HG03469 (cell line): ENCODE measurements around the gene CASKIN2.

Experiments used
- ATAC-seq: cut with Tn5 transposase; IDR thresholded peaks from one replicate; pipeline ENCODE4 v1.9.1; 2021; ENCODE audit warnings: mild to moderate bottlenecking, moderate library complexity, moderate number of reproducible peaks; ENCODE audit not compliant: unreplicated experiment

The CASKIN2 gene

DNA sequence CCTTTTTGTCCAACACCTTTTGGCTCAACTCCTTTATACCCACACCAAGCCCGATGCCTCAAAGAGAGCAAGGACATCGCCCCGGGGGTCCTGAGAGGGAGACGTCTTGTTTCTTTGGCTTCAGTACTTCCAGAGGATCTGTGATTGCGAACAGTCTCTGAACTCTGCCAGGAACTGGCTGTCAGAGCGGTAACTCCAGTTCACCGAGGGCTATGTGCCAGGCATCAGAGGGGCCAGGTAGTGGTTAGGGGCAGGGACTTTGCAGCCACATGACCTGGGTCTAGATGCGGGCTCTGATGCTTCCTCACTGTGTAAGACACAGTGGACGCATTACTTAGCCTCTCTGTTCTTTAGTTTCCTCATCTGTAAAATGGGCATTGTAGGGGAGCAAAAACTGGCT, 31.8 kb upstream of the CASKIN2 start:
- ATAC-seq = no peak

DNA sequence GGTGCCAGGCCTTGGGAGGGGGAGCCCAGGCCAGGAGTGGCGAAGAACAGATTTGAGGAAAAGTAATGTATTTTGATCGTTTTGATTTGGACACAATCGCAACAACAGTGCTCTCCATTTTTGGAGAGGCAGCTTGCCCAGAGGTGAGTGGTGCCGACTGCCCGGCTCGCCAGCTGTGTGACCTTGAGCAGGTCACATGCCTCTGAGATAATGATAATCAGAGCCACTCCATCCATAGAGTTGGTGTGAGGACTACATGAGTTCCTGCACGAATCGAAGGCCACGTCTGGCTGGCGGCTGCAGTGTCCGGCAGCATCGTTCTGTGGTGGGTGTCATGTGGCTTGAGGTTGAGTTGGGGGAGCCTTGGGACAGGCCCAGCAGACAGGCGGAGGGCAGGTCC, 30.8 kb upstream of the CASKIN2 start:
- no peak for ATAC-seq

DNA sequence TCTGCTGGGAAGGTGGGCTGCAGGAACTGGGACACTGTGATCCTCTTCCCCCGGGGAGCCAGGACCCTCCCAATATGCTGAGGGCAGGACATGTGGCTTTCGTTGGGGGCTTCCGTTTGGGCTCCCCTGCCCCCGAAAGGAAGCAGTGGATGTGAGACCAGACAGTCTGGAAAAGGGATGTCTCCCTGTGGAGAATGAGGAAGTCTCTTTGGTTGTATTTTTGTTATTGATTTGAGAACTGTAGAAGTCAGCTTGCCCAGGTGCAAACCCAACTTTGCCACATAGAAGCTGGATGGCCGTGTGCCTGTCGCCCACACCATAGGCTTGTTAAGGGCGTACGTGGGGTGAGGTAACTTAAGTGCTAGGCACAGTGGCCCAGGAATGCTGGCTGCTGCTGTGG, 28.9 kb upstream of the CASKIN2 start:
- no peak for ATAC-seq

DNA sequence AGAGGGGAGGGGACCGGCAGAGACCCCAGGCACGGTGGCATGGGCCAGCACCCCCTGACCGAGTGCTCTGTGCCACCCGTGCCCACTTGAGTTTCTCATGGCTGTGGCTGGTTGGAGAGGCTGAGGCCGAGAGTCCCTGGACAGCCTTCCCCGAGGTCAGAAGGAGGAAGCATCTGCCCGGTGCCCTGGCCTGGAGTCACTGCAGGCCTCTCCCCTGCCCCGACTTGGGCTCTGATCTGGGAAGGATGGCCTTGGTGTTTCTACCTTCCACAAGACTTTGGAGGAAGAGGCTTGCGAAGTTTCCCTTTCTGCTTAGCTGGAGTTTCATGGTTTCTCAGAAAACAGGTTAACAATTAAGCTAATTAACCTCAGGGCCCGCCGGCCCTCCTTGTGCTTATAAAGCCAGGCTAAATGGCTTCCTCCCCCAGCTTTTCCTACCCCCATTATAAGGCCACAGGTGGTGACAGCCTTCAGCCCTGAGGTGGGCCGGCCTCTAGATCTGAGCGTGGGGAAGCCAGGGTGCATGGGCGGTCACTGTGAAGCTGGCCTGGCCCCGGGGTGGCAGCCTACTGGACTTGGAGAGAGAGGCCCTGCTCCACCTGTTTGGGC, 27.5 kb upstream of the CASKIN2 start:
- no peak for ATAC-seq

DNA sequence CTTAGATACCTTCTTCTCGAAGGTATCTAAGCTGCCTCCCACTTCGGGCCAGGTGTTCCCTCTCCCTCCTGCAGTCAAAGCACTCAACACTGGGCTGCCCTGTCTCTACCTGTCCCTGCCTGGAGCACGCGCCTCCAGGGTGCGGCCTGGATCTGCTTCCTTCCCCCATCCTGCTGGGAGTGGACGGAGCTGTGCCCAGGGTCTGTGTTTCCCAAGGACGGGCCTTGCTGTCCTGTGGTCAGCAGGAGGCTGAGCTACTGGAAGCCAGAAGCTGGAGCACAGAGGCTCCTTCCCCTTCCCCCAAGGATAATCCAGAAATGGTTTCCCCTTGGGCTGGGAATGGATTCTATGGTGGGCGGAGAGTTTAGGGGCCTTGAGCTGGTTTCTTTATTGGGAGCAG, 26.9 kb upstream of the CASKIN2 start:
- no peak for ATAC-seq

DNA sequence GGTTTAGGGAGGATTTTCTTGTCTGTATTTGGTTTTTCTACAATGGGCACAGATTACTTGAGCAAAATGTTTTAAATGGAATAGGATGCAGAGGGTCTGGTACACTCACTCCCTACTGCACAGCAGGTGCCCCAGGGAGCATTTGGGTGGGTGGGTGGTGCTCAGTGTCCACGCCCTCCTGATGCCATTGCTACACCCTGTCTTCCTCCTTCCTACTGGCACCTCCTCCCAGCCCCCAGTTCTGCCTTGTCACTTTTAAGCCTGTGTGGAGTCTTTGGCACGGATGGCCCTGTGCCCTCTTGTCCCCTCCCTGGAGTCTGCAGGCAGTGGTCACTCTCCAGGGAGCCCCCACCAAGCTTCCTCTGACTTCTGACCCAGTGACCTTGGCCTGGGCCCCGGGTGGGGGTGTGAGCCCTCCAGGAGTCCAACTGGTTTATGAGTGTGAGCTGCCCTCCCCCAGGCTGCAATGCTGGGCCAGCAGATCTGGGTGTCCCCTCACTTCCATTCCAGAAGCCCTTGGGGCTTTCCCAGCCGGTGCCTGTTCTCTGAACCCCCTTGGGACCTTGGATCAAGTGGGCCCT, 25.7 kb upstream of the CASKIN2 start:
- ATAC-seq = no peak

DNA sequence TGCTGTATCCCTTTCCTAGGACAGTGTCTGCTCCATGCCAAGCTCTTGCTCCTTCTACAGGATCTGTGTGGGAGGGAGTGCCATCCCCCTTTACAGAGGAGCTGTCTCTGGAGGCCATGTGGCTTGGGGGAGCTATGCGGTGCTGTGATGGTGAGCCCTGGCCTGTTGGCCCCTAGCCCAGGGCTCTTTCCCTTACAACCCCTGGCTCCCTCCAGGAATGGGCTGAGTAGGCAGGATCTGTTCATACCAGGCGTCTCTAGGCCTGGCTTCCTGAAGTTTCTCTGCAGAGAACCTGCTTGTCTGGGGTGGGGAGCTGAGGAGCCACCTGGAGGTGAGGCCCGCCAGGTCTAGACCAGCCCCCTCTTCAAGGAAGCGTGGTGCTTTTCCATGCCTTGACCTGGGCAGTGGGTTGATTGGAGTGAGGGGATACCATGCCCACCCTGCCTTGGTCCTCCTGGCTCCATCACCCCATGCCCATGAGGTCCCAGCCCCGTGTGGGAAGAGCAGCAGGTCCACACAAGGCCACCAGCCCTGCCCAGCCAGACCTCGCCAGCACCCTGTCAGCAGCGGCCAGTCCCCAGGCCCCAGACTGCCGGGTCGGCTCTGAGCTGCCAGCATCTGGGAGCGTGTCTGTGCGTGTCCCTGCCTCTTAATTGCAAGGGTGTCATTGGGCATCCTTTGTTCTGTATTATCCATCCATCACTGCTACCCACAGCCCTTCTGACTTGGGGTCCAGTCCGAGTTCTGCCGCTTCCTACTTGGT, 24.8 kb upstream of the CASKIN2 start:
- no peak for ATAC-seq

DNA sequence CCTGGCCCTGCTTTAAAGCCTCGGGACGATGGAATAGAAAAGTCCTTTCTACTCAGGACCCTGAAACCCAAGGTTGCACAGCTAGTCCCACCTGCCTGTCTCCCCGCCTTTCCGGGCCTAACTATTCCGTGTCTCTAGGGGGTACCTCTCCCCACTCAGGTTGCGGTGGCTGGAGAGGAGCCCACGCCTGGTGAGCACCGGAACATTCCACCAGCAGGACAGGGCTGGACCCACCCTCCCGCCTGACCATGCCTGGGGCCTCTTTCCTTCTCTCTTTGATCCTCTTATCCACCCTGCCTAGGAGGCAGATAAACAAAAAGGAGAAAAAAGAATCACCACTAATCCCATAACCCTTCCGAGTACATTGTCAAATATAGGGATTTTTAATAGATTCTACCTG, 21.0 kb upstream of the CASKIN2 start:
- ATAC-seq = no peak

DNA sequence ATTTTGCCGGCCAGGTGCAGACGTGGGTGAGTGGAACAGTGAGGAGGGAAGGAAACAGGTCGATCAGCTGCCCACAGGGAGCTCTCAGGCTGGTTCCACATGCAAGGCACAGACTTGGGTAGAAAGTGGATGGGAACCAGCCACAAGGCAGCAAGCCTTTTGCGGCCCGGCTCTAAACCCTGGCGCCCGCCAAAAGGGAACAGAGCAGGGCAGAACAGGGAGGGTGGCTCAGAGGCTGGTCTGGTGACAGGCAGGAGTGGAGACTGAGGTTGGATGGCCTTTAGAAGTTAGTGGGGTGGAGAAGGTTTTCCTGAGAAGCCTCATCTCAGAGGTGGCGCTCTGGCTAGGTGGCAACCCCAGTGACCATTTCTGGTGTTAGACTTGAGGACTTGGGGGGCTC, 20.5 kb upstream of the CASKIN2 start:
- ATAC-seq = no peak

DNA sequence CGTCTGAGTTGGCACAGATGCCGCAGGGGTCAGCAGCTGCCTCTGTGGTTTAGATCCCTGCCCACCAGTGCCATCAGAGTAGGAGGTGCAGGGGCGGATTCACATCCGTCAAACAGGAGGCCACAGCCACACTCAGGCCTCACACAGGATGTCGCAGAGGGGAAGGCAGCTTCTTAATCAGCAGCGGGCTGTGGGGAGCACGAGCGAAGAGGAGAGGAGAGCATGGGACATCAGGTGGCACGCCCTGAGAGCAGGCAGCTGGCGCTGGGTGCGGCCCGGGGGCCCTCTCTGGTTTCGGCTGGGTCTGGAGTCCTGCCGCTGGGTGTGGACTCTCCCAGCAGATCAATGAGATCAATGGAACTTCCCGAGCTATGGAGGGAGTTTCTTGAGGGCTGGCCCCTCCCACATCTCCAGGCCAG, 19.8 kb upstream of the CASKIN2 start:
- ATAC-seq = no peak

DNA sequence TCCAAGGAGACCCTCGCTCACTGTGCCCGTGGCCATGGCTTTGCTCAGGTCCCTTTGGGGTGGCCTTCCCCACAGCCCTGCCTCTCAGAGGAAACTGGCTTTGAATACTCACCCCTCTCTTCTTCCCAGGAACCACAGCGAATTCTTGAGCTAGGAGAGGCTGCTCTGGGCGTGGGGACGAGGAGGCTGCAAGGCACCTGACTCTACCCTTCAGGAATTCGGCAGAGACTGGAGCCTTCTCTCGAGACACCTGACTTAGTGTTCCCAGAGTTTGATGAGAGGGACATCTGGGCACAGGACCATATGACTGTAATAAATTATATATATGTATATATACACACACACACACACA, 16.4 kb upstream of the CASKIN2 start:
- ATAC-seq = no peak

DNA sequence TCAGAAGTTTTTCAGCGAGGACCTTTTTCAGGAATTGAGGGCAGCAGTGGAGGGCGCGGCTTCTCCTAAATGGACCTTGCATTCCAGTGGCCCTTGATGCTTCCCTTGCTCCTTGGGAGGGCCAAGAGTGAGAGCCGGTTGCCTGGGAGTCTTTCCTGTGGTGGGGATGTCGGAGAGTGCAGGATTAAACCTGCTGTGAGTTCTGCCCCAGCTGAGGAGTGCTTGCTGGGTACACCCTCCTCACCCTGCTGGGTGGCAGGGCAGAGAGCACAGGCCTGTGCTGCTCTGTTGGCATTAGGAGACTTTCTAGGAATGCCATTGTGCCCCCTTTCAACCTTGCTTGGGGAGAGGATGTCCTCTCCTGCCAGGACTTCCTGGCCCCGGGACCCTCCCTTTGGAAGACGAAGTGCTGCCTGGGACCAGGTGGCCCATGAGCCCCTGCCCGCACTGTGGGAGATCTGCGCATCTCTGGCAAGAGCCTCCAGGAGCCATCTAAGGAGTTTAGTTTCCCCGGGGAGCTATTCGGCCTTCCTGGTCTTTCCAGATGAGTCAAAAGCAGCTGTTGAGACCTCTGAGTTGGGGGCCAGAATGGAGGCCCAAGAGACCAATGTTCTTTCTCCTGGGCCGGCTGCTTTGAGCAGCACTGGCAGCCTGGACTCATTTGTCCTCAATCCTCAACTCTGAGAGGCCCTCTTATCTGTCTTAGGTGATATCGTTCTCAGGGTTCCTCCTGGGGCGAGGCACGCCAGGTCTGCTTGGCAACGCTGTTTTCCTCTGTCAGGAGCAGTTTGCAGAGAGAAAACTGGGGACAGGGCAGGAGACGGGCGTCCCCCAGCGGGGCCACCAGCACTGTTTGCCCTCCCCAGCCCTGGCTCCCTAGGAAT, 15.7 kb upstream of the CASKIN2 start:
- no peak for ATAC-seq

DNA sequence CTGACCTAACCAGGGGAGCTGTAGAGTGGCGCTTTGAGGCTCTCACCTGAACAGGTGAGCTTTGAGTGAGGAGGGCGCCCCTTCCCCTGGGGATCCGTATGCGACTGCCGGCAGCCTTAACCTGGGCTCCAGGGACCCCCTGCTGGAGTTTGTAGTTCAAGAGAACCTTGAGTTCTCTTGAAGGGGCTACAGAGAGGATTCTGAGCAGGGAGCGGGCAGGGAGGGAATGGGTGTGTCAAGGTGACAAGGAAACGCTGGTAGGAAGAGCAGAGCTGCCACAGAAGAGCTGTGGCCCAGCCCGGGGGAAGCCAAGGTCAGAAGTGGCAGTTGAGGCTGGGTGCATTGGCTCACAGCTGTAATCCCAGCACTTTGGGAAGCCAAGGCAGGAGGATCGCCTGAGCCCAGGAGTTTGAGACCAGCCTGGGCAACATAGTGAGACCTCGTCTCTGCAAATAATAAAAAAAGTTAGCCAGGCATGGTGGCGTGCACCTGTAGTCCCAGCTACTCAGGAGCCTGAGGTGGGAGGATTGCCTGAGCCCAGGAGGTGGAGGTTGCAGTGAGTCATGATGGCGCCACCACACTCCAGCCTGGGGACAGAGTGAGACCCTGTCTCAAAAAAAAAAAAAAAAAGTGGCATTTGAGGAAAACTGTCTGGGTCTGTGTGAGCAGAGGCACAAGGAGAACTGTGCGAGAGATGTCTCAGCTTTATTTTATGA, 11.4 kb upstream of the CASKIN2 start:
- ATAC-seq = no peak

DNA sequence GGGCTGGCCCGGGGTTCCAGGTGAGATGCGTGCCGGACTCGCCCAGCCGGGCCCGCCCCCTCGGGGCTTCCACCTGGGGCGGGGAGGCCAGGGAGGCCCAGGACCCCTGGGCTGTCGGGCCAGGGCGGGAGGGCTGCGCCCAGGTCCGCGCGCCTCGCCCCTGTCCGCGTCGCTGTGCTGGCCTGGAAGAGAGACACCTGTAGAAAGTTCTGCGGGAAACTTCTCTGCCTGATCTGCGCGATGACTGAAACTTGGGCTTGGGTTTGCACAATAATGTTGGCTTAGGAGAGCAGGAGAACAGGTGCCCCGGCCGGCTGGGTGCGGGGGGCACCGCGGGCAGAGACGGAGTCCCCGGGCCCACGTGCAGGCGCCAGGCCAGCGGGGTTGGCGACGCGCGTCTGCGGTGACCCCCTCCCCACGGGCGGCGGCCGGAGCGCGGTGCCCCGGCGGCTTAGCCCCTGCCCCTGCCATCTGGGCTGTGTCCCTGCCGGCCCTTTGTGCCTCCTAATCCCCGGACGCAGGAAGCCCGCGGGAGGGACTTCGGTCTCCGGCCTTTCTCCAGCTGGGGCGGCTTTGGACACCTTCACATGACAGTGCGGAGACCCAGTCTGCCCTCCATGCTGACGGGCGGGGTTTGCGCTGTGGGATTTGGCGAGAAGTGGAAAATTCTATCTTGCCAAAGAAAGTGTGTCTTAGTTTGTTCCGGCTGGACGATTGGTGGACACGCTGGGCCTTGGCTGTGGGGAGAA, 10.6 kb upstream of the CASKIN2 start:
- ATAC-seq = no peak

DNA sequence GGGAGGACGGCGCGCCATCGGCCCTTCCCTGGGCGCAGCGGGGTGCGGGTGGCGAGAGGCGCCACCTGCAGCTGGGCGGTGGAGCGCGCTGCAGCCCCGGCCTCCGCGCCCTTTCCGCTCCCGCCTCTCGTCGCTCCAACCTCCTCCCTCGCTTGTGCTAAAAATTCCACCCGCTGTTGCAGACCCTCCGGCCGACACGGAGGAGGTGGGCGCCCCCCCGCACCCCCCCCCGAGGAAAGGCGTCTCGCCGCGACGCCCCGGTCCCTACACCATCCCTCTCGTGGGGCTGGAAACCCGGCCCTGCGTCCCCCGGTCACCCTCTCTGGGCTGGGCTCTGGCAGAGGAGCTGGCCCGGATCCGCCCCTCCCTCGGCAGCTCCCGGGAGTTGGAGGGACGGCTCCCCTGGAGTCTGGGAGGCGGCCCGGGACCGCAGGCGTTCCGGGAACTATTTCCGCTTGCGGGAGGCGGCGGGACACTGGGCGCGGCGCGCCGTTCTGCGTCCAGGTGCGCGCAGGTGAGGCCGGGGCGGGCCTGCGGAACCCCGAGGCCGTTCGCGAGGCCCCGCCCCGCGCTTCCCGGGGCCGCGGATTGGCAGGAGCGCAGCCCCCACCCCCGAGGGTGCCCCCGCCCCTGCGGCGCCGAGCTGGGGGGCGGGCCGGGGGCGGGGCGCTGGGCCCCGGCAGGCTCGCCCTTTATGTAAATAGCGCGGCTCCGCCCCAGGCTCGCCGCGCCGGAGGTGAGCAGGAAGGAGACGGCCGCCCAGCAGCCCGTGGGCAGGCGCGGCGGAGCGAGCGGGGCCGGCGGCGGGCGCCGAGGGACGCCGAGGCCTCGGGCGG, 9.9 kb upstream of the CASKIN2 start, which contains the start of gene LLGL2:
LLGL2 (plus strand) TSS at position 728 of the 836 bp plus-strand sequence. CDS start 17,730 bp downstream, outside the sequence.
- ATAC-seq = peak; percentile 76

DNA sequence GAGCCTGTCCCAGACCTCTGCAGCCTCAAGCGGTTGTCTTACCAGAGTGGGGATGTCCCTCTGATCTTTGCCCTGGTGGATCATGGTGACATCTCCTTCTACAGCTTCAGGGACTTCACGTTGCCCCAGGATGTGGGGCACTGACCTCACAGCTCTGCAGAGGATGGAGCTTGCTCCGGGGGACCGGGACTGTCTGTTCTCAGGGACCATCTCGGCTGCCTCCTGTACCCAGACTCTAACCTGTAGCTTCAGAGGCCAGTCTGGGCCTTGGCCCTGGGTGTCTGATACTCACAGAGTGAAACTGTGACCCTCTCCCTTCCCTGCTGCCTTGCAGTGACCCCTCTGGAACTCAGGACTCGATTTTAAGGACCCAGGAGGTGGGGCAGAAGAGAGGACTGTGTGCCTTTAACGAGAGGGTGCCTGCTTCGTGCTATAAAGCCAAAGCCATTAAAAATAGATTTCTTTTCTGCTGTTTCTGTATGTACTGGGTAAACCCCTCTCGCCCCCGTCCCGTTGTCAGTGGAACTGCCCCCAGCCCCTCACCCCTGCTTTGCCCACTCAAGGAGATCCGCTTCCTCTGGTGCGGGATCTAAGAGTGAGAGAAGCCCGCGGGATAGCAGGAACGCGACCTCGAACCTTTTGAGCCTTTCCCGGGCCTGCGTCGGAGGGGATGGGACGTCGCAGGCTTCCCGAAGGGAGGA, 9.1 kb upstream of the CASKIN2 start:
- ATAC-seq = no peak

DNA sequence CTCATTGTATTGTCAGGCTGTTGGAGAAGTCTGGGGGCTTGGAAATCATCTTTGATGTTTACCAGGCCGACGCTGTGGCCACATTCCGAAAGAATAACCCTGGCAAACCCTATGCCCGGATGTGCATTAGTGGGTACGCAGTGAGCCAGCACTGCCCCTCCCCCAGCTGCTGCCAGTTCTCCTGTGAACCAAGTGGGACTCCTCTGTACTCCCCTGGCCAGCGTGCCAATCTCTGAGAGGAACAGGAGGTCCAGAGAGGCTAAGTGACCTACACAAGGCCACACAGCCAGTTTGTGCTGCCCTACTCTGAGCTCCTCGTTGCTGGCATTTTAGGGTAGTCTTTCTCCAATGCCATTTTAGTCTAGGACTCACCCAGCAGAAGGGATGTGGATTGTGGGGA, 8.3 kb upstream of the CASKIN2 start:
- no peak for ATAC-seq

DNA sequence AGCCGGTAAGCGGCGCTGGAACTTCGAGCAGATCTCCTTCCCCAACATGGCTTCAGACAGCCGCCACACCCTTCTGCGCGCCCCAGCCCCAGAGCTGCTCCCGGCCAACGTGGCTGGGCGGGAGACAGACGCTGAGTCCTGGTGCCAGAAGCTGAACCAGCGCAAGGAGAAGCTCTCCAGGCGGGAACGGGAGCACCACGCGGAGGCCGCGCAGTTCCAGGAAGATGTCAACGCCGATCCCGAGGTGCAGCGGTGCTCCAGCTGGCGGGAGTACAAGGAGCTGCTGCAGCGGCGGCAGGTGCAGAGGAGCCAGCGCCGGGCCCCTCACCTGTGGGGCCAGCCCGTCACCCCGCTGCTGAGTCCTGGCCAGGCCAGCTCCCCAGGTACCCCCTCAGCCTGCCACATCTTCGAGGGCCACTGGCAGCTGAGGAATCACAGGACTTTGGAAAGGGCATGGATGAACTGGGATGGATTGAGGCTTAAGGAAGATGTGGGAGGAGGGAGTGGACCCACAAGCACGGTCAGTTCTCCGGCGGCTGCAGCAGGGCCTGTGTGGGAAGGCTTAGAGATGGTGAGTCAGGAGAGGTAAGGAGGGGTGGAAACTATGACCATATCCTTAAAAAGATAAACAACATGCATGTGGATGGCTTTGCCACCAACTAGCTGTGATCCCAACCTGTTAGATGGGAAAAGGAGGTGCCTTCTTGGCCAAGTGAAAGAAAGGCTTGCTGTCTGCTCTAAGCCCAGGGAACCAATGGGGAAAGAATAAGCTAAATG, 6.8 kb upstream of the CASKIN2 start:
- no peak for ATAC-seq
